ENCODE data around the gene LMX1B. TPM values are rescaled to one million over a fixed set of nuclear protein-coding genes. Genes with fewer than 3 reads are reported as not detected.

Gene LMX1B
- total and polyA plus RNA-seq, 2 donors (not counting 3 experiments of a cell fraction or from before 2014, with no cell fraction given), result not detected

DNA sequence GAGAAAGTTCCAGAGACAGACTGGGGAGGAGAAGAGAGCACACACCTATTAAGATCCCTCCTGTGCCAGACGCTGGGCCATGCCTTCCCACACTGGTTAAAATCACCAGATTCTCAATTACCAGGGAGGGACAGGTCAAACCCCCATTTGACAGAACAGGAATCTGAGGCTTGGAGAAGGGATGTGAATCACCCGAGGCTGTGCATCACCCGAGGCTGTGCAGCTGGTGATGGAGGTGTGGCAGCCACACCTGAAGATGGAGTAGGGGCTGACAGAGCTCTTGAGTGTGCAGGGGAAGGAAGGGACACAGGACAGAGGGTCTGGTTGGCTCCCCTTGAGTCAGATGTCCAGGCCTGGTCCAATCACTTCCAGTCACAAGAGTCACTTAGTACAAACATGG is 70.6 kb downstream of the LMX1B start:
- Histone ChIP-seq H3K27ac (ENCODE audit: insufficient read depth, low read depth, low read length) (no peak overlapping the region), H3K4me1 (ENCODE audit: control insufficient read depth, extremely low read depth, insufficient read depth, low read length) (no peaks in the 10 kb centered on the region), H3K4me2 (ENCODE audit: insufficient read depth, low read length) (no peak overlapping the region), H3K9ac (replicated peaks; ENCODE audit: extremely low read depth, insufficient read depth, low read length) (no peak overlapping the region), H3K9me3 (replicated peaks; ENCODE audit: control insufficient read depth, insufficient read depth, low read length) (no peaks in the 10 kb centered on the region), H3K4me3 (replicated peaks in 1 of 3; ENCODE audit: insufficient read depth in 1 of 3, low read depth in 1 of 3, low read length in 3 of 3) (no peak overlapping the region), H3K36me3 (ENCODE audit: control insufficient read depth in 2 of 2, extremely low read depth in 1 of 2, insufficient read depth in 2 of 2, low read length in 2 of 2) (no peaks in the 10 kb centered on the region), H3K27me3 (ENCODE audit: control insufficient read depth in 2 of 2, insufficient read depth in 2 of 2, low read length in 2 of 2) (peaks cover 32 to 43% of the 10 kb centered on the region in 2 experiments), H2AFZ (ENCODE audit: low read depth, low read length) (no peak overlapping the region), H3K79me2 (ENCODE audit: control insufficient read depth, insufficient read depth, low read length) (no peaks in the 10 kb centered on the region), H3K9me1 (replicated peaks; ENCODE audit: control insufficient read depth, extremely low read depth, insufficient read depth, low read length) (no peaks in the 10 kb centered on the region), H4K20me1 (replicated peaks; ENCODE audit: control insufficient read depth, extremely low read depth, insufficient read depth, low read length) (no peaks in the 10 kb centered on the region)
- BruUV-seq (replicated peaks), result no TSS peak
- dilution Hi-C loops (cut with MboI; ENCODE audit: extremely low pct_ligation_motif_present, low sequenced_read_pairs), result no loop called here
- intact Hi-C loops (cut with micrococcal nuclease), result no loop called here
- no peak for DNase-seq (ENCODE audit: low read depth, low spot score)
- FAIRE-seq, result no peak
- no peak for TF ChIP-seq FOS (IDR thresholded peaks at IDR 0.05; ENCODE audit: borderline replicate concordance, insufficient read depth, low read length)
- no peak for TF ChIP-seq POLR2AphosphoS5 (IDR thresholded peaks at IDR 0.05; ENCODE audit: insufficient read depth, low read depth, low read length)
- TF ChIP-seq, protein P1, sequence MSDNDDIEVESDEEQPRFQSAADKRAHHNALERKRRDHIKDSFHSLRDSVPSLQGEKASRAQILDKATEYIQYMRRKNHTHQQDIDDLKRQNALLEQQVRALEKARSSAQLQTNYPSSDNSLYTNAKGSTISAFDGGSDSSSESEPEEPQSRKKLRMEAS (IDR thresholded peaks at IDR 0.05; ENCODE audit: insufficient read depth, insufficient read length), result no peak
- TF ChIP-seq POLR2A (IDR thresholded peaks at IDR 0.05; ENCODE audit: low read depth, low read length), result no peak
- TF ChIP-seq GATA2 (IDR thresholded peaks at IDR 0.05; ENCODE audit: insufficient read depth, insufficient read length, low read depth, low read length), result no peak
- TF ChIP-seq MYC (IDR thresholded peaks at IDR 0.05; ENCODE audit: low read depth, low read length), result no peak
- no peak for TF ChIP-seq EZH2 (IDR thresholded peaks at IDR 0.05; ENCODE audit: borderline replicate concordance, low read depth, low read length, severe bottlenecking)
- TF ChIP-seq, protein P2, sequence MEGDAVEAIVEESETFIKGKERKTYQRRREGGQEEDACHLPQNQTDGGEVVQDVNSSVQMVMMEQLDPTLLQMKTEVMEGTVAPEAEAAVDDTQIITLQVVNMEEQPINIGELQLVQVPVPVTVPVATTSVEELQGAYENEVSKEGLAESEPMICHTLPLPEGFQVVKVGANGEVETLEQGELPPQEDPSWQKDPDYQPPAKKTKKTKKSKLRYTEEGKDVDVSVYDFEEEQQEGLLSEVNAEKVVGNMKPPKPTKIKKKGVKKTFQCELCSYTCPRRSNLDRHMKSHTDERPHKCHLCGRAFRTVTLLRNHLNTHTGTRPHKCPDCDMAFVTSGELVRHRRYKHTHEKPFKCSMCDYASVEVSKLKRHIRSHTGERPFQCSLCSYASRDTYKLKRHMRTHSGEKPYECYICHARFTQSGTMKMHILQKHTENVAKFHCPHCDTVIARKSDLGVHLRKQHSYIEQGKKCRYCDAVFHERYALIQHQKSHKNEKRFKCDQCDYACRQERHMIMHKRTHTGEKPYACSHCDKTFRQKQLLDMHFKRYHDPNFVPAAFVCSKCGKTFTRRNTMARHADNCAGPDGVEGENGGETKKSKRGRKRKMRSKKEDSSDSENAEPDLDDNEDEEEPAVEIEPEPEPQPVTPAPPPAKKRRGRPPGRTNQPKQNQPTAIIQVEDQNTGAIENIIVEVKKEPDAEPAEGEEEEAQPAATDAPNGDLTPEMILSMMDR (IDR thresholded peaks at IDR 0.05; ENCODE audit: extremely low read depth in 1 of 2, insufficient read depth in 1 of 2, low read depth in 1 of 2, low read length in 2 of 2), result no peak
- TF ChIP-seq JUN (IDR thresholded peaks at IDR 0.05; ENCODE audit: borderline replicate concordance, insufficient read depth, insufficient read length, low read depth), result no peak
- CTCF ChIA-PET, result no interaction called here
- POLR2A ChIA-PET, result no interaction called here

All from endothelial cell of umbilical vein (primary cell).